GM13976 (cell line): ENCODE measurements around the gene FBXO44.

ENCODE experiments used
- DNase-seq: peaks from one replicate; pipeline ENCODE4 v3.0.0; 2012; ENCODE audit warnings: low spot score
- CTCF ChIP-seq: IDR thresholded peaks from 2 replicates; pipeline ENCODE4 v1.5.1; 2012; ENCODE audit warnings: borderline replicate concordance, mild to moderate bottlenecking; ENCODE audit not compliant: insufficient read depth; ENCODE audit errors: extremely low read depth, missing control alignments, control extremely low read depth
- in situ Hi-C: fragments of 300-500 bp; cut with MboI; formaldehyde crosslinking; loops from one replicate; pipeline ENCODE4 v1.12.0; 2022; ENCODE audit warnings: low sequenced_read_pairs, mixed read lengths, inconsistent platforms; ENCODE audit not compliant: unreplicated experiment

FBXO44 gene

GRCh38 chr1:11668516-11668915 is 13.8 kb downstream of the FBXO44 start:
- no peak for DNase-seq
- in situ Hi-C loops, result no loop called here
- TF ChIP-seq CTCF, result no peak

- no peak for TF ChIP-seq CTCF
- in situ Hi-C loops, result no loop called here
- DNase-seq, result no peak
These were observed 16.1 kb downstream of the FBXO44 start for GRCh38 chr1:11670747-11671146.

GRCh38 chr1:11671205-11671543 is 16.5 kb downstream of the FBXO44 start:
- no peak for TF ChIP-seq CTCF
- in situ Hi-C loops, result no loop called here
- no peak for DNase-seq

GRCh38 chr1:11671544-11672286 is 17.0 kb downstream of the FBXO44 start:
- in situ Hi-C loops, result no loop called here
- TF ChIP-seq CTCF, result no peak

GRCh38 chr1:11673089-11673769 is 18.6 kb downstream of the FBXO44 start:
- DNase-seq, result no peak
- no peak for TF ChIP-seq CTCF
- in situ Hi-C loops, result no loop called here

More at GRCh38 chr1:11671544-11672286, 17.0 kb downstream of the FBXO44 start:
- DNase-seq, result no peak

- no peak for TF ChIP-seq CTCF
- no peak for DNase-seq
- in situ Hi-C loops, result no loop called here
These were observed 19.8 kb downstream of the FBXO44 start for GRCh38 chr1:11674488-11674887.
